ENCODE results near the gene CRAMP1. TPM values are rescaled to one million over a fixed set of nuclear protein-coding genes. Genes with fewer than 3 reads are reported as not detected.

CRAMP1 gene
- polyA plus RNA-seq, 1 donor = 27.3 TPM

- no peak for DNase-seq
Observed at GRCh38 chr16:1634541-1634940, 22.4 kb downstream of the CRAMP1 start.

GRCh38 chr16:1635070-1635469 is 22.9 kb downstream of the CRAMP1 start:
- DNase-seq = no peak

GRCh38 chr16:1637526-1637925 is 25.4 kb downstream of the CRAMP1 start:
- no peak for DNase-seq

GRCh38 chr16:1638757-1639156 is 26.6 kb downstream of the CRAMP1 start:
- DNase-seq = no peak

- no peak for DNase-seq
Observed at GRCh38 chr16:1639282-1639681, 27.1 kb downstream of the CRAMP1 start.

- no peak for DNase-seq
Observed at GRCh38 chr16:1639860-1640259, 27.7 kb downstream of the CRAMP1 start.

- no peak for DNase-seq
Observed at GRCh38 chr16:1640261-1640941, 28.2 kb downstream of the CRAMP1 start.

GRCh38 chr16:1641261-1641660 is 29.1 kb downstream of the CRAMP1 start:
- DNase-seq = no peak

- DNase-seq = no peak
Observed at GRCh38 chr16:1642148-1642547, 30.0 kb downstream of the CRAMP1 start.

- DNase-seq = no peak
Observed at GRCh38 chr16:1642753-1643152, 30.6 kb downstream of the CRAMP1 start.

- no peak for DNase-seq
Observed at GRCh38 chr16:1643521-1643920, 31.4 kb downstream of the CRAMP1 start.

GRCh38 chr16:1645914-1646525 is 33.9 kb downstream of the CRAMP1 start:
- no peak for DNase-seq

GRCh38 chr16:1647856-1648255 is 35.7 kb downstream of the CRAMP1 start:
- no peak for DNase-seq

GRCh38 chr16:1650131-1650530 is 38.0 kb downstream of the CRAMP1 start:
- DNase-seq = no peak

- no peak for DNase-seq
Observed at GRCh38 chr16:1651094-1651973, 39.2 kb downstream of the CRAMP1 start.

GRCh38 chr16:1651974-1652312 is 39.8 kb downstream of the CRAMP1 start:
- no peak for DNase-seq

GRCh38 chr16:1653023-1653422 is 40.9 kb downstream of the CRAMP1 start:
- DNase-seq = no peak

- DNase-seq = no peak
Observed at GRCh38 chr16:1654505-1655268, 42.5 kb downstream of the CRAMP1 start.

- no peak for DNase-seq
Observed at GRCh38 chr16:1655269-1655807, 43.2 kb downstream of the CRAMP1 start.

GRCh38 chr16:1655909-1656807 is 44.0 kb downstream of the CRAMP1 start:
- no peak for DNase-seq

All from left kidney (tissue), 2 donors.